HFF-Myc (cell line): ENCODE results near the gene FSHR.

Experiments used
- DNase-seq: peaks from one replicate; pipeline ENCODE4 v3.0.0-alpha.2; 2011; ENCODE audit warnings: low read depth; ENCODE audit errors: extremely low read depth
- H3K4me3 ChIP-seq: replicated peaks from 2 replicates; pipeline ENCODE4 v1.5.1; 2011; ENCODE audit warnings: low read depth, mild to moderate bottlenecking, control low read depth, low read length
- TF ChIP-seq, protein P1 (sequence below): IDR thresholded peaks from 2 replicates; pipeline ENCODE4 v1.5.1; 2012; ENCODE audit warnings: mild to moderate bottlenecking, low read depth, low read length, control low read depth; ENCODE audit errors: missing control alignments

Gene FSHR

DNA sequence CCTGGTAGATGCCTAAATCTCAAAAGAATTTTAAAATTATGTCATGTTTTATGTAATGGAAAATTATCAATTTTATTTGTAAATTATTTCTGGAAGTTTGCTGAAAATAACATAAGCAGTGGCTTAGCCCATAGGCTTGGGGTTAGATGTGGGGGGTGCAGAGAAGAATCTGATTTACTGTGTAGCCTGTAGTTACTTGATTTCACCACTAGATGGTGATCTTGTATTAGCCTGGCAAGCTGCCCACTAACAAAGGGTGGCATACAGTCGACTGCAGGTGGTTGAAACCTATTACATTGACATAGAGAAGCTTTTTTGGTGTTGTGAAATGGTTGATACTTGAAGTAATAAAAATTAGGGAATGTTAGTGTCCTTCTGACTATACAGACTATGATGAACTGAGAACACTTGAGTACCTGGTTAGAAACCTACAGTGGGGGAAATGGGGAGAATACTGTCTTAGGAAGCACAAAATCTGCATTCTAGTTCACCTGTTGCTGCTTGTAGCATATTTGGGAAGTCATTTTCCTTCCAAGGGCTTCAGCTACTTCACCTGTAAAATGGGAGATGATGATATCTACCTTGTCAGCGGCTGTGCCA lies 207.8 kb downstream of the FSHR start:
- peak; percentile 4 for DNase-seq
- TF ChIP-seq, protein P1, sequence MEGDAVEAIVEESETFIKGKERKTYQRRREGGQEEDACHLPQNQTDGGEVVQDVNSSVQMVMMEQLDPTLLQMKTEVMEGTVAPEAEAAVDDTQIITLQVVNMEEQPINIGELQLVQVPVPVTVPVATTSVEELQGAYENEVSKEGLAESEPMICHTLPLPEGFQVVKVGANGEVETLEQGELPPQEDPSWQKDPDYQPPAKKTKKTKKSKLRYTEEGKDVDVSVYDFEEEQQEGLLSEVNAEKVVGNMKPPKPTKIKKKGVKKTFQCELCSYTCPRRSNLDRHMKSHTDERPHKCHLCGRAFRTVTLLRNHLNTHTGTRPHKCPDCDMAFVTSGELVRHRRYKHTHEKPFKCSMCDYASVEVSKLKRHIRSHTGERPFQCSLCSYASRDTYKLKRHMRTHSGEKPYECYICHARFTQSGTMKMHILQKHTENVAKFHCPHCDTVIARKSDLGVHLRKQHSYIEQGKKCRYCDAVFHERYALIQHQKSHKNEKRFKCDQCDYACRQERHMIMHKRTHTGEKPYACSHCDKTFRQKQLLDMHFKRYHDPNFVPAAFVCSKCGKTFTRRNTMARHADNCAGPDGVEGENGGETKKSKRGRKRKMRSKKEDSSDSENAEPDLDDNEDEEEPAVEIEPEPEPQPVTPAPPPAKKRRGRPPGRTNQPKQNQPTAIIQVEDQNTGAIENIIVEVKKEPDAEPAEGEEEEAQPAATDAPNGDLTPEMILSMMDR, result peak; percentile 69
- no peak overlapping the region for H3K4me3 ChIP-seq

DNA sequence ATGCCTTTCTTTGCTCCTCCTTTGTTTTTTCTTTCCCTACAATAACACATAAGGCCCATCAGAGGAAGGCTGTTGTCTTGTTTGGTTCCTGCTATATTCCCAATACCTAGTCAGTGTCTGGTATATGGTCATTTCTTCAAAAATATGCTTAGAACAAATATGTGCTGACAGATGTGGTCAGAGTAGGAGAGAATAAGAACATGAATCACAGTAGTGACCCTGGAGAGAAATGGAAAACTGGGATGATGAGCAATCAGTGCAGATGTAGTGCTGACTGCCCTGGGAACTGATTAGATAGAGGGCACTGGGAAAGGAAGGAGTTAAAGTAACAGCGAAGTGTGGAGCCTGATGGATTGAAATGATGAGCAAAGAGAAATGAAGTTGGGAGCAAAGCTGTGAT lies 209.4 kb downstream of the FSHR start:
- no peak overlapping the region for H3K4me3 ChIP-seq
- TF ChIP-seq, protein P1, result no peak
- no peak for DNase-seq

DNA sequence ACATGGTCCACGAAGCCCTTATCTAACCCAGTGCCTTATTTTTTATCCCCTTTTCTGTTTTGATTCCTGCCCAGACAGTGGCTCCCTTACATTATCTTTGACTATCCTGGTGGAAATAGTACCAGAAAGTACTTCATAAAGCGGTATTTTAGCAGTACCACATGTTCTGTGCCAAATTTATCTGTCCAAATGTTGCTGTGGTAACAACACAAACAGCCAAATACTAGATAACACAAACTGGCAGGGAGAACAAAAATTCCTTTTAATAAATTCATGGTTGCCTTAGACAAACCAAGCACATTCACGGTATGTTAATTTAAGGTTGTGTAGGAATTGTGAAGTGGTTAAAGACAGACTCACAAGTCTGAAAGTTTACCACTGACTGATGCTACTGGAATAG lies 210.9 kb downstream of the FSHR start:
- TF ChIP-seq, protein P1, result no peak
- no peak overlapping the region for H3K4me3 ChIP-seq
- no peak for DNase-seq

DNA sequence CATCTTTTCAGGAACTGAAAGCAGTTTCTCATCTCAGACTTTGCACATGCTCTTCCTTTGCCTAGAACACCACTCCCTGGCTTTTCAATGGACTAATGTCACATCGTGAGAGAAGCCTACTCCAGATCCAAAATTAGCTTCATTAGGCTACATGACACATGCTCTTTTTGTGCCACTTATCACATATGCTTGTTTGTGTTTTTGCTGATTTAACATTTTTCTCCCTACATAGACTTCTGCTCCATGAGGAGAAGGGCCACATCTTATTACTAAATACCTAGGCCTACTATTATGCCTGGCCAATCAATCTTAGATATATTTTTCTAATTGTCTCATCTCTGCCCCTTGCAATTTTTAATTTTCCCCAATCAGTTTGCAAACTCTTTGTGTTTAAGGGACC lies 212.4 kb downstream of the FSHR start:
- DNase-seq, result no peak
- TF ChIP-seq, protein P1, result no peak
- no peak overlapping the region for H3K4me3 ChIP-seq

DNA sequence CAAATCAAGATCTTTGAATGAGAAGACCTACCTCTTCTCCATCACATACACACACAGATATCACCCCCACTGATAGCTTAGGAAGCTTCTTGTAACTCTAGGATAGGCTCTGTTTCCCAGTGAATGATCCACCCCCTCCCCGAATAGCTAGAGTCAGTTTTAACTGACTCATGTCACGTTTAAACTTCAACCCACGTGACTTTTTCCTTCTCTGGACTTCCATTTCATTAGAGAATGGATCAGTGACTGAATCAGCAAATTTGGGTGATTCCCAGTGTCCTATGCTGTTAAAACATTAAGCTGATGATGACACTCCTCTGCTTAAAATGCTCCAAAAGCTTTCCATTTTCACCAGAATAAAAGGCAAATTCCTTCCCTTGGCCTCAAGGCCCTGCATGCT lies 212.9 kb downstream of the FSHR start:
- TF ChIP-seq, protein P1, result no peak
- DNase-seq, result no peak
- no peak overlapping the region for H3K4me3 ChIP-seq

DNA sequence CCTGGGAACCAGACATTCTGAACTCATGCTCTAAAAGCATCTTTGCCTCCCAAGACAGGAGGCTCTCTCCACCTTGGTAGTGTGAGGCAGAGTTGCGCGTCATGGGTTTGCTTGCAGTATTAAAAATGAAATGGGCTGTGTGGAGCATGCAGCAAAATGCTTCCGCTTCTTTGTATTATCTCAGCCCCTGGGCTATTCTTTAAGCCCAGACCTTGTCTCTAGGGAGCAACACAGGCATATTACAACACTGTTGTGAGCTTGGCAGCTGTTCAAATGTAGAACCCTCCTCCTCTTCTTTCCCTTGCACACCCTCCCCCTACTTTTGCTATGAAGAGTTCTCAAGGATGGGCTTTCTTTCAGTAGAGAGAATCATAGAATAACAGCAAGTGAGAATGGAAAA lies 213.7 kb downstream of the FSHR start:
- no peak overlapping the region for H3K4me3 ChIP-seq
- TF ChIP-seq, protein P1, result no peak
- DNase-seq, result no peak

DNA sequence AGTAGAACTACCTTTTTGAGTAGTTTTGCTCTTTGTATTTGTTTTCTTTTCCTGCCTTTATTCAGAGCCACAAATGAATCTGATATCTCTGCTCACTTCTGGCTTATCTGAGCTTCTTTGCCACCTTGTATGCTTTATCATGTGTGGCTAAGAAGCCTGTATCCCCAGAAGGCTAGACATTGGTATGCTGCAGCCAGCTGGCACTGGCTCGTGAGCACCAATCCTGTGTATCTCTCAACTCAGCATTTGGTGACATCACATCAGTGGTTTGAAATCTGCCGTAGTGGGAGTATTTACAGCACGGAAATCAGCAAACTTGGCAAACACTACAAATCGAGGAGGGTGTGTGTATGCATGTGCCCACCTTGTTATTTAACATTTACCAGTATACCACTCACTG lies 215.1 kb downstream of the FSHR start:
- no peak overlapping the region for H3K4me3 ChIP-seq
- TF ChIP-seq, protein P1, result no peak

More for the DNA sequence above, 215.1 kb downstream of the FSHR start:
- DNase-seq, result no peak
